D721Med (cell line): ENCODE results near the gene NT5DC3.

Experiments used
- DNase-seq: peaks from one replicate; pipeline ENCODE4 v3.0.0; 2011; ENCODE audit warnings: low spot score; ENCODE audit not compliant: insufficient read length
- FAIRE-seq: peaks from 2 replicates; lab custom pipeline; 2011; peaks lifted over from hg19 to GRCh38; lab: Jason Lieb, UNC
- TF ChIP-seq, protein P1 (sequence below): IDR thresholded peaks from 2 replicates; pipeline ENCODE4 v1.5.1; 2012; ENCODE audit warnings: mild to moderate bottlenecking, control low read depth; ENCODE audit not compliant: insufficient read depth; ENCODE audit errors: missing control alignments

The NT5DC3 gene

DNA sequence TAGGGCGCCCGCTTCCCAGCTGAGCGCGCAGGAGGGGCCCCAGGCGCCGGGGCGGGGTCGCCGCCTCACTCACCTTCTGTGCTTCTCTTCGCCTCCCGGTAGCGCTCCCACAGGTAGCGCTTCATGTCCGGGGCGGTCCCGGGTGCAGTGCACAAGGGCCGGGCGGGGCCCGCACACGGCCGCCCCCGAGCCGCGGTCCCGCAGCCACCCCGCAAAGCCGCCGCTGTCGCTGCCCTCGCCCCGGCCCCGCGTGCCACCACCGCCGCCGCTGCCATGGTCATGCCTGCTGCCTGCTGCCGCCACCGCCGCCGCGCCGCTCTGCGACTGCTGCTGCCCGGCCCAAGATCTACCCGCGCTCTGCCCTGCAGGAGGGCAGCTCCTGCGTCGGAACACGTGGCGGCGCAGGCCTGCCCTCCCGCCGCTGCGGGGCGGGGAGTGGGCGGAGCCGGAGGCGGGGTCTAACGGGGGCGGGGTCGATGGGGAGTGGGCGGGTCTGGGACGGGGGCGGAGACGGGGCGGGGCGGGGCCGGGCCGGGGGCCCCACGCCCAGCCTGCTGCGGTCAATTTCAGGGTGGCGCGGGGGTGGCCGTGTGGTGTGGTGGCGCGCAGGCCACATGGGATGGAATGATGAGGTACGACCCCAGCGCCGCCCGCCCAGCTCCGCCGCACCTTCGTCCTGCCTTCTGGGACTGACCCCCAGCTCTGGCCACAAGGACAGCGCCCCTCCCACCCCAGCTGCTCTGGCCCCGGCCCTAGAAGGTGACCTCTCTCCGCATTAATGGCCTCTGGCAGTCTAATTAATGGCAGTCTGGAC lies at the start of gene NT5DC3:
Gene NT5DC3, minus strand, starts transcription at position 359 of the 814 bp plus-strand sequence. Its CDS starts 78 bp downstream, at position 281.
- DNase-seq (peak; percentile 23), FAIRE-seq (no peak)
- TF ChIP-seq, protein P1, sequence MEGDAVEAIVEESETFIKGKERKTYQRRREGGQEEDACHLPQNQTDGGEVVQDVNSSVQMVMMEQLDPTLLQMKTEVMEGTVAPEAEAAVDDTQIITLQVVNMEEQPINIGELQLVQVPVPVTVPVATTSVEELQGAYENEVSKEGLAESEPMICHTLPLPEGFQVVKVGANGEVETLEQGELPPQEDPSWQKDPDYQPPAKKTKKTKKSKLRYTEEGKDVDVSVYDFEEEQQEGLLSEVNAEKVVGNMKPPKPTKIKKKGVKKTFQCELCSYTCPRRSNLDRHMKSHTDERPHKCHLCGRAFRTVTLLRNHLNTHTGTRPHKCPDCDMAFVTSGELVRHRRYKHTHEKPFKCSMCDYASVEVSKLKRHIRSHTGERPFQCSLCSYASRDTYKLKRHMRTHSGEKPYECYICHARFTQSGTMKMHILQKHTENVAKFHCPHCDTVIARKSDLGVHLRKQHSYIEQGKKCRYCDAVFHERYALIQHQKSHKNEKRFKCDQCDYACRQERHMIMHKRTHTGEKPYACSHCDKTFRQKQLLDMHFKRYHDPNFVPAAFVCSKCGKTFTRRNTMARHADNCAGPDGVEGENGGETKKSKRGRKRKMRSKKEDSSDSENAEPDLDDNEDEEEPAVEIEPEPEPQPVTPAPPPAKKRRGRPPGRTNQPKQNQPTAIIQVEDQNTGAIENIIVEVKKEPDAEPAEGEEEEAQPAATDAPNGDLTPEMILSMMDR = peak; percentile 4

DNA sequence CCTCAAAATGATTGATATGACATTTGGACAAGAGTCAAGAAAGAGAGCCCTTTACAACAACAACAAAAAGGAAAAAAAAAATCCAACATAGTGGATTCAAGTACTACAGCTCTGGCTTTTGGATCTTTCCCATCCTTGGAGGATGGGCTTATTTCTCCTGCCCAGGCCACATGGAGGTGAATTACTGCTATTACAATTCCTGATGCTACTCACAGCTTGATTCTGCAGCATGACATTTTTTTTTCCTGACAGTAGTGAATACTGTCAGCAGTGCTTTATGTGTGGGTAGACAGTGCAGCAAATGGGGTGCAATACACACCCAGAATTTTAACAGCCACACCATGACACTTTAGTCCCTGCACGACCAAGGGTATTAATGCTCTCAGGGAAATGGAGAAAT lies 46.7 kb upstream of the NT5DC3 start:
- no peak for DNase-seq
- no peak for FAIRE-seq
- TF ChIP-seq, protein P1 = no peak

DNA sequence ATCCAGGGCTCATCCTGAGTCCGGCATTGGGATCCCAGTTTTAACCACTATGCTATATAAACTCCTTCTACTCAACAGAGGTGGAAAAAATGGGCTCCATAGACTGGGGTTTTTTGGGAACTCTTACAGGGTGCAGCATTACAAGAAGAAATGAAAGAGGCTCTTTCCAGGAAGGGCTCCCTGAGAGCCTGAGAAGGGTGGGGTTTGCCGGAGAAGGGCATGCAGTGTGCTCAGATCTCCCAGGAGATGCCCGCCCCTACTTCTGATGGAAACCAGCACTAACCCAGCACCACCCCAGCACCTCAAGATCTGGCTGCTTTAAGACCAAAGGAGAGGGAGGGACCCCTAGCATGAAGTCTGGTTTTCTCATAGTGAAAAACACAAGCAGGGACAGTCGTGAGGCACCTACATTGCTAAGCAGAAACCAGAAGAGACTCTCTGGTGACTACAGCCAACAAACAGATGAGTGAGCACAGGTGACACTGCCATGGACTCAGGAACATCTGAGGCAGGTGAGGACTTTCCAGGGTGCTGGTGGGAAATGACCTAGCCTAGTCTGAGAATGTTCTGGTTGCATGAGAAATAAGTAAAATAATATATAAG lies 45.3 kb upstream of the NT5DC3 start:
- TF ChIP-seq, protein P1 = no peak
- FAIRE-seq = no peak
- no peak for DNase-seq

DNA sequence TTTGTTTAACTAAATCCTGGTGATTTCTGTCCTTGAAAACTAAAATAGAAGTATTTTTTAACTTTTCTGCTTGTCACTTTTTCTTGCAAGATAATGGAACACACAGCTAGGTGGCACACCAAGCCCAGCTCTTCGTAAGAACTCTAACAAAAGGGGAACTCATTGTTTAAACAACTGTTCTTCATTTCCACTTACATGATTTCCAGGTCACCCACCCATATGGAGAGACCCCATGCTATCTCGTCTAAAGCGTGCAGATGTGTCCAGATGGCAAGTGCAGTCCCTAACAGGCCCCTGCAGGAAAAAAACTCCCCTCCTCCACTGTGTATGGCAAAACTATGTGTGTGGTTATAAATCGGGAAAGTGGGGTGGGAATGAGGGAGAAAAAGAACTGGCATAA lies 43.3 kb upstream of the NT5DC3 start:
- FAIRE-seq (no peak), DNase-seq (no peak)
- TF ChIP-seq, protein P1 = peak; percentile 54

DNA sequence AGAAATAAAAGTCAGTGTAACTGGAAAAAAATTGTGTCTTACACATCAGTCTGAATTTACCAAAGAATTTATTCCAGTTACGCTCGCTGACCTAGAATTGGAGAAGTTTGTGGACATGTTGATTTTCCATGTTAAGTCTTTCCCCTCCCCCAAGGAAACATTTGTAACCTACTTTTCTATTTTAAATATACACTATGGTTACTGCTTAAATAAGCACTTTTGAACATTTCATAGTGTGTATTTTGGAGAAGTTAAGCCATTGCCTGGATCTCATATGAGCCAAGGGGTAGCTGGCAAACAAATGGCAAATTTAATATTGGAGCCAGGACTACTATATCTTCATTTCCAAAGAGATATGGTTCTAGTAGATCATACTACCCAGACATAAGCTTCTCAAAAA lies 42.9 kb upstream of the NT5DC3 start:
- DNase-seq = no peak
- TF ChIP-seq, protein P1 = no peak
- no peak for FAIRE-seq

DNA sequence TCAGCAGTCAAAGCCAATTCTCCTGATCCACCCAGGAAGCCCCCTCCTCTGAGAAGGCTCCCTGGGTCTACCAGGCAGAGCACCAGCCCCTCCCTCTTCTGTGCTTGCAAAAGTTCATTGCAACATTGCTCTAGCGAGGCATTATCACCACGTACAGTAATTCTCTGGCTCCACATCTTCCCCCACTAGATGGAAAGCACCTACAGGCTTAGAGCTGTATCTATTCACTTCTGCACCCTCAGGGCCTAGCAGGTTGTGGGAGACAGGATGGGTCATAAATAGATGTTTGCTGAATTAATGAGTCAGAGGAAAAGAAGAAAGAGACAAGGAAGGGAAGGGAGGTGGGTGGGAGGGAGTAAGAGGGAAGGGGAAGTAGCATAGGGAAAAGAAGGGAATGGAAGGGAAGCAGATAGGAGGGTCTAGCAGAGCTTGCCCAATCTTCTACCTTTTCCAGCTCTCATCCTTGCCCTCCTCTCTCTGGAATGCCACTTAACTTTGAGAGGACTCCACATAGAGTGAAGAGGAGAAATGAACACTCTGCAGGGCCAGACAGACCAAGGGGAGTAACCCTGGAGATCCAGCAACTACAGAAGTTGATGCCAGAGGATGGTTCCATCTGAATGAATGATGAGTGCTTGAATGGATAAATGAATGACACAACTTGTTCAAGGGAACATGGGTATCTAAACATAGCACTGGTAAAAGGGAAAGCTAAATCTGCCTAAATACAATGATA lies 42.0 kb upstream of the NT5DC3 start:
- DNase-seq = no peak
- TF ChIP-seq, protein P1 = no peak
- no peak for FAIRE-seq
